Osteoblast (primary cell): ENCODE measurements around the gene SH3BP5. TPM values are rescaled to one million over a fixed set of nuclear protein-coding genes. Genes with fewer than 3 reads are reported as not detected.

Experiments
- DNase-seq: peaks from one replicate; pipeline ENCODE4 v3.0.0; 2011; ENCODE audit warnings: low spot score, mixed read lengths; ENCODE audit not compliant: insufficient read length; ENCODE audit errors: missing footprints
- H2AFZ ChIP-seq: 2 replicates; pipeline ENCODE4 v1.6.0; 2011; ENCODE audit warnings: mild to moderate bottlenecking, low read length
- H3K27ac ChIP-seq: 2 replicates; pipeline ENCODE4 v1.5.1; 2011; ENCODE audit warnings: mild to moderate bottlenecking, low read depth, low read length, moderate library complexity
- H3K27me3 ChIP-seq: 2 replicates; pipeline ENCODE4 v1.6.0; 2012; ENCODE audit warnings: mild to moderate bottlenecking, control low read depth, inconsistent platforms, low read length, moderate library complexity; ENCODE audit not compliant: insufficient read depth
- H3K36me3 ChIP-seq: 2 replicates; pipeline ENCODE4 v1.5.1; 2011; ENCODE audit warnings: mild to moderate bottlenecking, low read length, control low read depth, moderate library complexity; ENCODE audit not compliant: insufficient read depth
- H3K4me1 ChIP-seq: 2 replicates; pipeline ENCODE4 v1.5.1; 2011; ENCODE audit warnings: mild to moderate bottlenecking, low read length, control low read depth, moderate library complexity; ENCODE audit not compliant: insufficient read depth
- H3K4me2 ChIP-seq: 2 replicates; pipeline ENCODE4 v1.6.0; 2011; ENCODE audit warnings: mild to moderate bottlenecking, low read length; ENCODE audit not compliant: insufficient read depth
- H3K4me3 ChIP-seq: fragments of 200-600 bp; sonication (generic); 3 replicates; pipeline ENCODE4 v1.5.1; 2012; ENCODE audit warnings: mild to moderate bottlenecking, low read length, inconsistent platforms; ENCODE audit not compliant: insufficient read depth
- H3K79me2 ChIP-seq: 2 replicates; pipeline ENCODE4 v1.6.0; 2012; ENCODE audit warnings: mild to moderate bottlenecking, low read length, control low read depth, inconsistent platforms; ENCODE audit not compliant: insufficient read depth
- H3K9me3 ChIP-seq: 2 replicates; pipeline ENCODE4 v1.5.1; 2011; ENCODE audit warnings: low read depth, low read length, control low read depth
- H4K20me1 ChIP-seq: 2 replicates; pipeline ENCODE4 v1.6.0; 2012; ENCODE audit warnings: mild to moderate bottlenecking, low read length, control low read depth; ENCODE audit not compliant: insufficient read depth
- total RNA-seq: library from RNA; depleted of rRNA; stranded (reverse); fragments of >200 nt; gene quantifications from 2 replicates; pipeline ENCODE4 v1.2.3, GENCODE V29; 2012
- TF ChIP-seq, protein P1 (sequence below): IDR thresholded peaks from 2 replicates; pipeline ENCODE4 v1.5.1; 2011; ENCODE audit warnings: mild to moderate bottlenecking, low read depth, low read length, moderate library complexity; ENCODE audit errors: extremely low read depth

SH3BP5 gene
- total RNA-seq, 1 donor: 67.3 TPM

DNA sequence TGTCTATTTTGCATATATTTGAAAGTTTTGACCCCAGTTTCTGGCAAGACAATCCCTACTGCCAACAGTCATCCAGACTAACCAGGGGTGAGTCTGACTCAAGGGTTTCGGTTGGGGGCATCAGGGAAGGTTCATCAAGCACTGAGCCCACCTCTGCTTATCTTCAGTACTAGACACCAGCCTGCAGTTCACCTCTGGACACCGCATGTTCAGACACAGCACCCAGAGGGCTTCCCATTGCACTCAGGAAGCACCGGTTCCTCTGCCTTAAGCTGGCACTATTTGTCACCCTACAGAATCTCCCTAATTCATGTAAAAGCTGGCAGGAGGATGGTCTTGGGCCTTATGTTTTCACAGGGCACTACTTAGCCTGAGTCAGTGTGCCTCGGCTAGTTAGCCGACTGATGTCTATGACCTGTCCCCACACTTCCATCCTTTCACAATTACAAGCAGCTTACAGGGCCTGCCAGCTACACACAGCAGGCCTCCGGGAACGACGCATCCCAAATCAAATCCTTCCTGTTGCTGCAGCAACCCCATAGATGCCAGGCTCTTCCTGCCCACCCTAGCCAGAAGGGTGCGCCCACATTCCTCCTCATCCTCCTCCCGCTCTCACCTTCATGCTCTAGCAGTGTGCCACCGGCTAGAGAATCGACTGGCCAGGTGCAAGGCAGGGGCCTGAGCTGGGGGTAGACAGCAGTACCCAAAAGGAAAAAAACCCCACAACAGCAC lies 52.5 kb downstream of the SH3BP5 start:
- TF ChIP-seq, protein P1, sequence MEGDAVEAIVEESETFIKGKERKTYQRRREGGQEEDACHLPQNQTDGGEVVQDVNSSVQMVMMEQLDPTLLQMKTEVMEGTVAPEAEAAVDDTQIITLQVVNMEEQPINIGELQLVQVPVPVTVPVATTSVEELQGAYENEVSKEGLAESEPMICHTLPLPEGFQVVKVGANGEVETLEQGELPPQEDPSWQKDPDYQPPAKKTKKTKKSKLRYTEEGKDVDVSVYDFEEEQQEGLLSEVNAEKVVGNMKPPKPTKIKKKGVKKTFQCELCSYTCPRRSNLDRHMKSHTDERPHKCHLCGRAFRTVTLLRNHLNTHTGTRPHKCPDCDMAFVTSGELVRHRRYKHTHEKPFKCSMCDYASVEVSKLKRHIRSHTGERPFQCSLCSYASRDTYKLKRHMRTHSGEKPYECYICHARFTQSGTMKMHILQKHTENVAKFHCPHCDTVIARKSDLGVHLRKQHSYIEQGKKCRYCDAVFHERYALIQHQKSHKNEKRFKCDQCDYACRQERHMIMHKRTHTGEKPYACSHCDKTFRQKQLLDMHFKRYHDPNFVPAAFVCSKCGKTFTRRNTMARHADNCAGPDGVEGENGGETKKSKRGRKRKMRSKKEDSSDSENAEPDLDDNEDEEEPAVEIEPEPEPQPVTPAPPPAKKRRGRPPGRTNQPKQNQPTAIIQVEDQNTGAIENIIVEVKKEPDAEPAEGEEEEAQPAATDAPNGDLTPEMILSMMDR: no peak
- Histone ChIP-seq H3K4me1 (peaks cover 20% of the 10 kb centered on the region), H3K27ac (no peak overlapping the region), H2AFZ (no peak overlapping the region), H4K20me1 (peaks cover 43% of the 10 kb centered on the region), H3K9me3 (no peaks in the 10 kb centered on the region), H3K4me2 (no peak overlapping the region), H3K79me2 (peaks cover 84% of the 10 kb centered on the region), H3K27me3 (no peaks in the 10 kb centered on the region), H3K4me3 (no peak overlapping the region), H3K36me3 (no peaks in the 10 kb centered on the region)
- DNase-seq: peak; percentile 6

DNA sequence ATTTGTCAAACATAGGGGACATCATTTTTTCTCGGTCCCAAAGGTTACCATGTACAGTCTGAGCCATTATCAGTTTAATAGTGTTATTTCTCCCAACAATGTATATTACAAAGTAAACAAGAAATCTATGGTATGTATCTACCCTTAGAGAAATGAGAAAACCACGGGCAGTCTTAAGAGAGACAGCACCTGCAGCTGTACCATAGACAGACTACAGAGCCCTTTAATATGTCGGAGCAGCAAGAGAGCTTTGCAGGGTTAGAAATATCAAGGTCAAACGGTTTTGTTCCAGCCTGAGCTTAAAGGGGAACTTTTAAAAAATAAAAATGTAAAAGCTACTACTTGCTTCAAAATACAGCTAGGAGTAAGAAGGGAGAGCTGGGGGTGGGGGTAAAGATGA lies 53.2 kb downstream of the SH3BP5 start:
- Histone ChIP-seq H3K4me1 (peaks cover 20% of the 10 kb centered on the region), H3K27ac (no peak overlapping the region)

GRCh38 chr3:15277861-15278500 lies 54.4 kb downstream of the SH3BP5 start:
- Histone ChIP-seq H3K36me3 (no peaks in the 10 kb centered on the region), H3K79me2 (peaks cover 82% of the 10 kb centered on the region), H3K4me3 (no peak overlapping the region)

More for the DNA sequence above, 53.2 kb downstream of the SH3BP5 start:
- Histone ChIP-seq H3K27me3 (no peaks in the 10 kb centered on the region), H3K79me2 (peaks cover 84% of the 10 kb centered on the region), H3K36me3 (no peaks in the 10 kb centered on the region), H3K9me3 (no peaks in the 10 kb centered on the region), H3K4me2 (no peak overlapping the region), H2AFZ (no peak overlapping the region), H4K20me1 (peaks cover 41% of the 10 kb centered on the region), H3K4me3 (no peak overlapping the region)
- no peak for DNase-seq
- TF ChIP-seq, protein P1: no peak

More at GRCh38 chr3:15277861-15278500, 54.4 kb downstream of the SH3BP5 start:
- Histone ChIP-seq H3K4me2 (no peak overlapping the region), H3K9me3 (no peaks in the 10 kb centered on the region), H3K4me1 (peaks cover 20% of the 10 kb centered on the region), H3K27me3 (no peaks in the 10 kb centered on the region), H4K20me1 (peaks cover 35% of the 10 kb centered on the region), H3K27ac (no peak overlapping the region), H2AFZ (no peak overlapping the region)
- TF ChIP-seq, protein P1: no peak
- DNase-seq: peak; percentile 65
